ENCODE measurements around the gene NUDT9.
"Not testable (repeated sequence)": the region's sequence is repeated elsewhere in the genome, so short reads cannot be mapped to it uniquely, and the experiment has no call there.

Gene NUDT9

GRCh38 chr4:87388901-87389300 lies 33.5 kb upstream of the NUDT9 start:
- DNase-seq (ENCODE audit: low read depth), result no peak
- H3K4me3 ChIP-seq (ENCODE audit: low read depth, low read length), result no peak overlapping the region
- TF ChIP-seq CTCF (conservative IDR thresholded peaks at IDR 0.05; ENCODE audit: low read depth, low read length), result no peak

- H3K4me3 ChIP-seq (ENCODE audit: low read depth, low read length), result peak overlapping the region; percentile 74
- not testable (repeated sequence) for DNase-seq (ENCODE audit: low read depth)
Measured at GRCh38 chr4:87390055-87390454, 32.3 kb upstream of the NUDT9 start.

GRCh38 chr4:87390551-87390890 lies 31.9 kb upstream of the NUDT9 start:
- H3K4me3 ChIP-seq (ENCODE audit: low read depth, low read length), result peak overlapping the region; percentile 74
- TF ChIP-seq CTCF (conservative IDR thresholded peaks at IDR 0.05; ENCODE audit: low read depth, low read length), result no peak
- no peak for DNase-seq (ENCODE audit: low read depth)

GRCh38 chr4:87390891-87391575 lies 31.3 kb upstream of the NUDT9 start, which contains the start of gene HSD17B11:
Gene HSD17B11, minus strand, starts transcription at chr4:87391188. Its CDS starts 118 bp downstream, at chr4:87391070.
- DNase-seq (ENCODE audit: low read depth), result peak; percentile 94
- TF ChIP-seq CTCF (conservative IDR thresholded peaks at IDR 0.05; ENCODE audit: low read depth, low read length), result peak; percentile 32
- H3K4me3 ChIP-seq (ENCODE audit: low read depth, low read length), result peak within 1 kb of the TSS; percentile 74

GRCh38 chr4:87391576-87392054 lies 30.8 kb upstream of the NUDT9 start:
- no peak for TF ChIP-seq CTCF (conservative IDR thresholded peaks at IDR 0.05; ENCODE audit: low read depth, low read length)
- peak overlapping the region; percentile 74 for H3K4me3 ChIP-seq (ENCODE audit: low read depth, low read length)
- DNase-seq (ENCODE audit: low read depth), result no peak

- no peak overlapping the region for H3K4me3 ChIP-seq (ENCODE audit: low read depth, low read length)
- no peak for TF ChIP-seq CTCF (conservative IDR thresholded peaks at IDR 0.05; ENCODE audit: low read depth, low read length)
- no peak for DNase-seq (ENCODE audit: low read depth)
Measured at GRCh38 chr4:87392183-87392582, 30.2 kb upstream of the NUDT9 start.

GRCh38 chr4:87395073-87395472 lies 27.3 kb upstream of the NUDT9 start:
- not testable (repeated sequence) for DNase-seq (ENCODE audit: low read depth); H3K4me3 ChIP-seq (ENCODE audit: low read depth, low read length)

- not testable (repeated sequence) for H3K4me3 ChIP-seq (ENCODE audit: low read depth, low read length); DNase-seq (ENCODE audit: low read depth)
Measured at GRCh38 chr4:87395851-87396250, 26.5 kb upstream of the NUDT9 start.
